HepG2 (cell line): ENCODE data around the gene WIPF2. TPM values are rescaled to one million over a fixed set of nuclear protein-coding genes. Genes with fewer than 3 reads are reported as not detected.

Experiments used
- AKAP8 ChIP-seq: sonication (generic); formaldehyde crosslinking; IDR thresholded peaks from 2 replicates; pipeline ENCODE4 v1.5.1; 2020; ENCODE audit warnings: mild to moderate bottlenecking, missing genetic modification reagents
- ATF7 ChIP-seq, 2 experiments: fragments of 450-650 bp in 1 of 2; sonication (generic) in 1 of 2; formaldehyde crosslinking in 1 of 2; IDR thresholded peaks; 2 replicates each; pipeline versions ENCODE4 v1.4.0 to v1.6.1; 2016 to 2020; ENCODE audit warnings: antibody characterized with exemption in 1 of 2, mild to moderate bottlenecking in 1 of 2, missing genetic modification reagents in 1 of 2
- HMG20B ChIP-seq: conservative IDR thresholded peaks from 2 replicates; pipeline ENCODE4 v1.6.1; 2016; ENCODE audit warnings: missing genetic modification reagents, missing compliant biosample characterization
- HOXD1 ChIP-seq: sonication (generic); formaldehyde crosslinking; IDR thresholded peaks from 2 replicates; pipeline ENCODE4 v1.5.0; 2020; ENCODE audit warnings: missing genetic modification reagents
- KDM3A ChIP-seq: IDR thresholded peaks from 2 replicates; pipeline ENCODE4 v1.6.1; 2018; ENCODE audit warnings: low read depth, missing compliant biosample characterization
- MYNN ChIP-seq: sonication (generic); formaldehyde crosslinking; IDR thresholded peaks from 2 replicates; pipeline ENCODE4 v1.4.0; 2020; ENCODE audit warnings: mild to moderate bottlenecking, low read depth, missing genetic modification reagents
- RFX3 ChIP-seq: IDR thresholded peaks from 2 replicates; pipeline ENCODE4 v1.6.1; 2016; ENCODE audit warnings: missing biosample characterization, missing genetic modification reagents
- SYNCRIP ChIP-seq: fragments of 200-400 bp; formaldehyde crosslinking; IDR thresholded peaks from 2 replicates; pipeline ENCODE4 v1.6.1; 2018; ENCODE audit warnings: mild to moderate bottlenecking, low read depth, low read length; ENCODE audit not compliant: insufficient read depth
- ZFP82 ChIP-seq: sonication (generic); formaldehyde crosslinking; IDR thresholded peaks from 2 replicates; pipeline ENCODE4 v1.5.1; 2020; ENCODE audit warnings: mild to moderate bottlenecking, missing genetic modification reagents, borderline replicate concordance
- ZNF136 ChIP-seq: sonication (generic); formaldehyde crosslinking; IDR thresholded peaks from 2 replicates; pipeline ENCODE4 v1.8.1; 2022; ENCODE audit warnings: low read depth, mild to moderate bottlenecking, moderate library complexity, missing genetic modification reagents
- ZNF264 ChIP-seq: sonication (generic); formaldehyde crosslinking; IDR thresholded peaks from 2 replicates; pipeline ENCODE4 v1.4.0; 2020; ENCODE audit warnings: missing genetic modification reagents
- ZNF275 ChIP-seq: sonication (generic); formaldehyde crosslinking; IDR thresholded peaks from 2 replicates; pipeline ENCODE4 v1.8.0; 2022; ENCODE audit warnings: missing genetic modification reagents, mild to moderate bottlenecking, inconsistent platforms, borderline replicate concordance
- ZNF44 ChIP-seq: sonication (generic); formaldehyde crosslinking; IDR thresholded peaks from 2 replicates; pipeline ENCODE4 v1.5.1; 2020; ENCODE audit warnings: mild to moderate bottlenecking, missing genetic modification reagents
- ZNF557 ChIP-seq: sonication (generic); formaldehyde crosslinking; IDR thresholded peaks from 2 replicates; pipeline ENCODE4 v1.4.0; 2020; ENCODE audit warnings: missing genetic modification reagents
- ZNF609 ChIP-seq: sonication (generic); formaldehyde crosslinking; IDR thresholded peaks from 2 replicates; pipeline ENCODE4 v1.4.0; 2020; ENCODE audit warnings: mild to moderate bottlenecking, missing genetic modification reagents, borderline replicate concordance
- polyA plus RNA-seq, 8 experiments: library from polyadenylated mRNA; depleted of rRNA in 3 of 8; stranded (reverse) in 7 of 8; unstranded in 1 of 8; fragments of >200 nt; fragmentation: Illumina TruSeq in 4 of 8; extraction: Trizol in 4 of 8; gene quantifications; 2 replicates each; pipeline versions ENCODE4 v1.2.1 to v1.2.3, GENCODE V29; 2011 to 2016; ENCODE audit warnings: low read depth in 4 of 8, missing spikeins in 1 of 8, mixed read lengths in 1 of 8; ENCODE audit not compliant: insufficient read depth in 1 of 8
- total RNA-seq, 5 experiments: library from RNA; depleted of rRNA; stranded (reverse); fragments of >200 nt; fragmentation: Illumina TruSeq; extraction: Trizol; gene quantifications; 2 replicates each; pipeline ENCODE4 v1.2.3, GENCODE V29; 2016; ENCODE audit warnings: low read depth in 1 of 5
- TF ChIP-seq, protein P1 (sequence below): sonication (generic); formaldehyde crosslinking; IDR thresholded peaks from 2 replicates; pipeline ENCODE4 v1.9.0; 2021; ENCODE audit warnings: missing genetic modification reagents, borderline replicate concordance
- TF ChIP-seq, protein P2 (sequence below): IDR thresholded peaks from 2 replicates; pipeline ENCODE4 v1.6.1; 2016; ENCODE audit warnings: mild to moderate bottlenecking, missing biosample characterization, missing genetic modification reagents
- TF ChIP-seq, protein P3 (sequence below): sonication (generic); formaldehyde crosslinking; IDR thresholded peaks from 2 replicates; pipeline ENCODE4 v1.8.0; 2023; ENCODE audit warnings: mild to moderate bottlenecking, missing genetic modification reagents

The WIPF2 gene
- total and polyA plus RNA-seq, 2 of the 13 experiments (the other 11 are each of a cell fraction or from before 2014, with no cell fraction given): 7.2 to 10.8 TPM

GRCh38 chr17:40317880-40318829 is 99.1 kb downstream of the WIPF2 start (continued):
- TF ChIP-seq MYNN (CRISPR knock-in tag) (0 out of 2 replicates have a peak, but pooled peaks have one; percentile 64), ZNF557 (CRISPR knock-in tag) (no peak), SYNCRIP (no peak), RFX3 (CRISPR knock-in tag) (no peak), HOXD1 (0 out of 2 replicates have a peak, but pooled peaks have one; percentile 46), ZNF275 (CRISPR knock-in tag) (no peak; the same call in 1 of the 2 replicates), AKAP8 (CRISPR knock-in tag) (peak; percentile 22; the same call in 1 of the 2 replicates), HMG20B (CRISPR knock-in tag) (no peak), ZNF136 (CRISPR knock-in tag) (no peak), ZFP82 (CRISPR knock-in tag) (peak; percentile 76), ZNF609 (CRISPR knock-in tag) (peak; percentile 81), ZNF44 (peak; percentile 81; the same call in 1 of the 2 replicates), ZNF264 (CRISPR knock-in tag) (no peak), KDM3A (CRISPR knock-in tag) (peak; percentile 74; the same call in 1 of the 2 replicates), ATF7 (IDR thresholded peaks at IDR 0.05) (no peak), ATF7 (CRISPR knock-in tag; IDR thresholded peaks at IDR 0.05) (0 out of 2 replicates have a peak, but pooled peaks have one; percentile 55)
- TF ChIP-seq, protein P1, sequence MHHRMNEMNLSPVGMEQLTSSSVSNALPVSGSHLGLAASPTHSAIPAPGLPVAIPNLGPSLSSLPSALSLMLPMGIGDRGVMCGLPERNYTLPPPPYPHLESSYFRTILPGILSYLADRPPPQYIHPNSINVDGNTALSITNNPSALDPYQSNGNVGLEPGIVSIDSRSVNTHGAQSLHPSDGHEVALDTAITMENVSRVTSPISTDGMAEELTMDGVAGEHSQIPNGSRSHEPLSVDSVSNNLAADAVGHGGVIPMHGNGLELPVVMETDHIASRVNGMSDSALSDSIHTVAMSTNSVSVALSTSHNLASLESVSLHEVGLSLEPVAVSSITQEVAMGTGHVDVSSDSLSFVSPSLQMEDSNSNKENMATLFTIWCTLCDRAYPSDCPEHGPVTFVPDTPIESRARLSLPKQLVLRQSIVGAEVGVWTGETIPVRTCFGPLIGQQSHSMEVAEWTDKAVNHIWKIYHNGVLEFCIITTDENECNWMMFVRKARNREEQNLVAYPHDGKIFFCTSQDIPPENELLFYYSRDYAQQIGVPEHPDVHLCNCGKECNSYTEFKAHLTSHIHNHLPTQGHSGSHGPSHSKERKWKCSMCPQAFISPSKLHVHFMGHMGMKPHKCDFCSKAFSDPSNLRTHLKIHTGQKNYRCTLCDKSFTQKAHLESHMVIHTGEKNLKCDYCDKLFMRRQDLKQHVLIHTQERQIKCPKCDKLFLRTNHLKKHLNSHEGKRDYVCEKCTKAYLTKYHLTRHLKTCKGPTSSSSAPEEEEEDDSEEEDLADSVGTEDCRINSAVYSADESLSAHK (CRISPR knock-in tag): no peak
- TF ChIP-seq, protein P2, sequence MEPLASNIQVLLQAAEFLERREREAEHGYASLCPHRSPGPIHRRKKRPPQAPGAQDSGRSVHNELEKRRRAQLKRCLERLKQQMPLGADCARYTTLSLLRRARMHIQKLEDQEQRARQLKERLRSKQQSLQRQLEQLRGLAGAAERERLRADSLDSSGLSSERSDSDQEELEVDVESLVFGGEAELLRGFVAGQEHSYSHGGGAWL (CRISPR knock-in tag): peak; percentile 93
- TF ChIP-seq, protein P3, sequence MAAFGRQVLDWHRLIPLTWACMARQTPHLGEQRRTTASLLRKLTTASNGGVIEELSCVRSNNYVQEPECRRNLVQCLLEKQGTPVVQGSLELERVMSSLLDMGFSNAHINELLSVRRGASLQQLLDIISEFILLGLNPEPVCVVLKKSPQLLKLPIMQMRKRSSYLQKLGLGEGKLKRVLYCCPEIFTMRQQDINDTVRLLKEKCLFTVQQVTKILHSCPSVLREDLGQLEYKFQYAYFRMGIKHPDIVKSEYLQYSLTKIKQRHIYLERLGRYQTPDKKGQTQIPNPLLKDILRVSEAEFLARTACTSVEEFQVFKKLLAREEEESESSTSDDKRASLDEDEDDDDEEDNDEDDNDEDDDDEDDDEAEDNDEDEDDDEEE (CRISPR knock-in tag): no peak
